OCI-LY1 (cell line): ENCODE data around the gene APOBEC2.

ENCODE experiments used
- EZH2 ChIP-seq: fragments of 200-600 bp; sonication (generic), shearing (Covaris generic); IDR thresholded peaks from 2 replicates; pipeline ENCODE4 v1.8.0; 2017; ENCODE audit warnings: borderline replicate concordance, mixed run types, mild to moderate bottlenecking, antibody characterized with exemption, low read length, moderate library complexity, mixed read lengths
- TF ChIP-seq, protein P1 (sequence below): fragments of 200-600 bp; sonication (generic), shearing (Covaris generic); IDR thresholded peaks from 2 replicates; pipeline ENCODE4 v1.5.1; 2017; ENCODE audit warnings: mild to moderate bottlenecking, antibody characterized with exemption, low read length, moderate library complexity, mixed read lengths

DNA sequence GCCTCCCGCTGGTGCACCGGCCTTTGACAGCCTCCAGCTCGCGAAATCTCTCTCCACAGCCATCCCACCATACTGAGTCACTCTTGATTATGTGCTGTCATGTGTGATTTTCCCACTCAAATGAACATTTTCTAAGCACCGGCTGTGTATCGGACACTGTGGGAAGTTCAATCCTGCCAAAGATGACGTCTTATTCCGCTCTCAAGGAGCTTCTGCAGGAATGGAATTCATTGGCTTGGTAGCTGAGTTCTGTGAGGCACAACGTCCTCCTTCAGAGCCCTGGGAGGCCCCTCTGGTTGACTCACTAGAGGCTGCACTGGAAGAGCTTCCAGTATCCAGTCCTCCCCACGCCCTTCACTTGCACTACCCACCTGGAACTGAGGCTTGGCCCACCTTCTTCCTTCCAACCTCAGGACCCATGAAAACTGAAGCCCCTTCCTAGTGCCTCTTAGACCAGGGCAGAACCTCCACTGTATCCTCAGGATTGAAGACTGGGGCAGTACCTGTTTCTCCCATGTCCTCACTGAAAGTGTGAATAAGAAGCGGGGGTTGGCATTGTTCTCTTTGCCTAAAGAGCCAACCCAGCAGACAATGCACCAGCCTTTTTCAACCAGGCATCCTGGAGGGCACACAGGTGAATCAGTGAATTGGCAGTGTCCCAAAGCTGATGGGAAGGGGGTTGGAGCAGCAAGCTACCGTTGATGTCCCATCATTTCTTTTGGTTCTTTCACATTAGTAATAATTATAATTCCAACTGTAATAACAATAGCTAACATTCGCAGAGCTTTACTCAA, 15.7 kb upstream of the APOBEC2 start:
- TF ChIP-seq, protein P1, sequence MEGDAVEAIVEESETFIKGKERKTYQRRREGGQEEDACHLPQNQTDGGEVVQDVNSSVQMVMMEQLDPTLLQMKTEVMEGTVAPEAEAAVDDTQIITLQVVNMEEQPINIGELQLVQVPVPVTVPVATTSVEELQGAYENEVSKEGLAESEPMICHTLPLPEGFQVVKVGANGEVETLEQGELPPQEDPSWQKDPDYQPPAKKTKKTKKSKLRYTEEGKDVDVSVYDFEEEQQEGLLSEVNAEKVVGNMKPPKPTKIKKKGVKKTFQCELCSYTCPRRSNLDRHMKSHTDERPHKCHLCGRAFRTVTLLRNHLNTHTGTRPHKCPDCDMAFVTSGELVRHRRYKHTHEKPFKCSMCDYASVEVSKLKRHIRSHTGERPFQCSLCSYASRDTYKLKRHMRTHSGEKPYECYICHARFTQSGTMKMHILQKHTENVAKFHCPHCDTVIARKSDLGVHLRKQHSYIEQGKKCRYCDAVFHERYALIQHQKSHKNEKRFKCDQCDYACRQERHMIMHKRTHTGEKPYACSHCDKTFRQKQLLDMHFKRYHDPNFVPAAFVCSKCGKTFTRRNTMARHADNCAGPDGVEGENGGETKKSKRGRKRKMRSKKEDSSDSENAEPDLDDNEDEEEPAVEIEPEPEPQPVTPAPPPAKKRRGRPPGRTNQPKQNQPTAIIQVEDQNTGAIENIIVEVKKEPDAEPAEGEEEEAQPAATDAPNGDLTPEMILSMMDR = no peak
- no peak for TF ChIP-seq EZH2
